ENCODE results near the gene CR2.
"Not testable (repeated sequence)": the region's sequence is repeated elsewhere in the genome, so short reads cannot be mapped to it uniquely, and the experiment has no call there.

CR2 gene

DNA sequence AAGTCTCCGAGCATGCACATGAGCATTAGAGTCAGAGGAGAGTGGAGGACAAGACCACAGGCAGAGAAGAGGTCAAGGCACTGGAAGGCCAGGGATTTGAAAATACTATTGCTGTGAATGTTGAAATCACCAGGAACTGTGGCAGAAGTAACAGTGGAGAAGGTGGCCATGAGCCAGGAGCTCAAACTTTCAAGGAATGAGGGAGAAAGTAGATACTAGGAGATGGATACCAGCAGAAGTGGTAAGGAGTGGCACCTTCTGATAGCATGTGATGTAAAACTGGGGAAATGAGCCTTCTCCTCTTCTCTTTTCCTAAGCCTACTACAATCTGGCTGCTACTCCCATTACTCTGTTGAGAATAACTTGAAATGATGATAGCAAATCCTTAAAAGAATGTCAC lies 40.0 kb downstream of the CR2 start:
- Histone ChIP-seq H3K4me1 (ENCODE audit: control insufficient read depth, low read depth, low read length) (no peaks in the 10 kb centered on the region), H3K9ac (ENCODE audit: low read length) (no peak overlapping the region), H3K9me3 (ENCODE audit: control insufficient read depth, low read depth, low read length) (no peaks in the 10 kb centered on the region), H3K36me3 (ENCODE audit: control insufficient read depth, low read depth, low read length) (no peaks in the 10 kb centered on the region), H3K4me3 (ENCODE audit: low read length) (no peak overlapping the region), H3K27ac (ENCODE audit: low read length) (no peak overlapping the region), H3K27me3 (ENCODE audit: control insufficient read depth, insufficient read depth, low read length) (peaks cover 41% of the 10 kb centered on the region)

DNA sequence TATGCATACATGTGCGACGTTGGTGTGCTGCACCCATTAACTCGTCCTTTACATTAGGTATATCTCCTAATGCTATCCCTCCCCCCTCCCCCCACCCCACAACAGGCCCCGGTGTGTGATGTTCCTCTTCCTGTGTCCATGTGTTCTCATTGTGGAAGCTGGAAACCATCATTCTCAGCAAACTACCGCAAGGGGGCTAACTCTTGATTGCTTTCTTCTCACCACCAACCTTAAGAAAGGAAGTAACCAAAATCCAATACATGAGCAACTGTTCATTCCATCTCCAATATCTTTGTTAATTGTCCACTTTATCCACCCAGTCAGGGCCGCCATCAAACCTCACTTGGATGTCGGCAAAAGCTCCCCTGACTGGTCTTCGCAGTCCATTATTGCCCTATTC lies 41.2 kb downstream of the CR2 start:
- H3K4me3 ChIP-seq (ENCODE audit: low read length) = peak overlapping the region; percentile 60
- not testable (repeated sequence) for H3K9ac ChIP-seq (ENCODE audit: low read length)

DNA sequence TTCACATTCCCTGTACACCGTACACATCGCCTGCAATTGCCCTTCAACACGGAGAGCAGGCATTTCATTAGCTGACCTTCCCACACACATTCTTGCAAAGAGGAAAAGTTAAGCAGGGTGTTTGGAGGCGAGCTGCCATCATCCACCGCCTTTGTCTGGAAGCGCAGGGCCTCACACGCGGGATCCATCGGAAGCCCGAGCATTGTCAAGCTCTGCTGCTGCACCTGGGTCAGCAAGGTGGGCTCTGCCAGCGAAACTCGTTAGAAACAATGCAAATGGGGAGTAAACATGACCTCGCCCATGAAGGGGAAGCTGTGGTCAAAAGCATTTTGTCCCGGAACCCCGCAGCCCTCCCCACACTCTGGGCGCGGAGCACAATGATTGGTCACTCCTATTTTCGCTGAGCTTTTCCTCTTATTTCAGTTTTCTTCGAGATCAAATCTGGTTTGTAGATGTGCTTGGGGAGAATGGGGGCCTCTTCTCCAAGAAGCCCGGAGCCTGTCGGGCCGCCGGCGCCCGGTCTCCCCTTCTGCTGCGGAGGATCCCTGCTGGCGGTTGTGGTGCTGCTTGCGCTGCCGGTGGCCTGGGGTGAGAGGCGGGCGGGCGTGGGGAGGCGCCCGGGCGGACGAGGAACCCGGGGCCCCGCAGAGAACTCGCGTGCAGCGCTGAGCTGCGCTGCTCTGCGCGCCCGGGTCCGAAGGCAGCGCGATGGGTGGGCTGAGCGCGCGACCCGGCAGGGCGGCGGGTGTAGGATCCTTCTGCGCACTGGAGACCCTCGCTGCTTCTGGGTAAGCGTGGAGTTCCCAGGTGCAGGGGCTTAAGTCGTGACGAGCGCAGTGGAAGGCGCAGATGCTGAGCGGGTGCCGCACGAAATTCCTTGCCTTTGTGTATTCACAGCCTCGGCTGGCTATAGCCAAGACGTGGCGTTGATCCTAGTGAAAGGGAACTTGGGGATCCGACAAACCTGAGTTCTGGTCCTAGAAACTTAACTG lies 42.0 kb downstream of the CR2 start, which contains the start of gene CR1:
Gene CR1, plus strand, starts transcription at position 357 of the 992 bp plus-strand sequence. Its CDS starts 111 bp downstream, at position 468.
- peak within 1 kb of the TSS; percentile 71 for H3K9ac ChIP-seq (ENCODE audit: low read length)
- H3K4me3 ChIP-seq (ENCODE audit: low read length) = peak within 1 kb of the TSS; percentile 60

More for the DNA sequence above, 41.2 kb downstream of the CR2 start:
- H3K27me3 ChIP-seq (ENCODE audit: control insufficient read depth, insufficient read depth, low read length) = peaks cover 41% of the 10 kb centered on the region
- not testable (repeated sequence) for H3K9me3 ChIP-seq (ENCODE audit: control insufficient read depth, low read depth, low read length); H3K4me1 ChIP-seq (ENCODE audit: control insufficient read depth, low read depth, low read length); H3K36me3 ChIP-seq (ENCODE audit: control insufficient read depth, low read depth, low read length); H3K27ac ChIP-seq (ENCODE audit: low read length)

DNA sequence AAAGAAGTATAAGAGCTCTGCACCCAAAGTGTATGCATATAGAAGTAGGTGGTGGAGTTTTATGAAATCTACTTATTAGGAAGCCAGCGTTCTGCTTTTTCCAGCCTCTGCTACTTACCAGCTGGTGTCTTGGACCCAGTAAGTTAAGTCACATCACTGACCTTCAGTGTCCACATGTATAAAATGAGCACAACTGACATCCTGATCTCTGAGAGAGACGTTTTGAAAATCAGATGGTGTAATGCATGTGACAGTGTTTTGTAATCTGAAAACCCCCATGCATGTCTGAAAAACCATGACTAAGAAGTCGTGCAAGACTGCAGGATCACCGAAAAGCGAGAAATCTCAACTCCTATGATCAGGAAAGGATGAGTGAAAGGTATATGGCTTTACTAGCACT lies 43.8 kb downstream of the CR2 start:
- Histone ChIP-seq H3K27ac (ENCODE audit: low read length) (no peak overlapping the region), H3K4me1 (ENCODE audit: control insufficient read depth, low read depth, low read length) (no peaks in the 10 kb centered on the region), H3K9ac (ENCODE audit: low read length) (no peak overlapping the region), H3K9me3 (ENCODE audit: control insufficient read depth, low read depth, low read length) (no peaks in the 10 kb centered on the region), H3K27me3 (ENCODE audit: control insufficient read depth, insufficient read depth, low read length) (peaks cover 41% of the 10 kb centered on the region), H3K36me3 (ENCODE audit: control insufficient read depth, low read depth, low read length) (no peaks in the 10 kb centered on the region), H3K4me3 (ENCODE audit: low read length) (no peak overlapping the region)

More for the DNA sequence above, 42.0 kb downstream of the CR2 start, which contains the start of gene CR1:
- H3K27me3 ChIP-seq (ENCODE audit: control insufficient read depth, insufficient read depth, low read length) = peaks cover 41% of the 10 kb centered on the region
- no peak within 1 kb of the TSS for H3K27ac ChIP-seq (ENCODE audit: low read length)
- H3K4me1 ChIP-seq (ENCODE audit: control insufficient read depth, low read depth, low read length) = no peaks in the 10 kb centered on the region
- H3K9me3 ChIP-seq (ENCODE audit: control insufficient read depth, low read depth, low read length) = no peaks in the 10 kb centered on the region
- no peaks in the 10 kb centered on the region for H3K36me3 ChIP-seq (ENCODE audit: control insufficient read depth, low read depth, low read length)

DNA sequence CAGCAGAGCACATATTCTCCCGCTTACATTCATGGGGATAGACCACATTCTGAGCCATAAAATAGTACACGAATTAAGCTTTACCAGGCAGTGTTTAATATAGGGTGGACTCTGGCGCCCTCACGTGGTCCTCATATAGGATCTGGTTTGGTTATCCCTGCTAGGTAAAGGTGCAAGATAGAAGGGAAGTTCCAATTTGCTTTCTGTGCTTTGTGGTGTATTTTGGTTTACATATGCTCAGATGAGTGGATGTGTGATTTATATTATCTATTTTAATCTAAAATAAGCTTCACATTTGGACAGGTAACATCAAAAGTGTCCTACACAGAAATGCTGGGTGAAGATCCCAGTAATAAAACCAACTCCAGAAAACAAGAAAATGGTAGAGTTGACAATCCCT lies 45.4 kb downstream of the CR2 start:
- no peak overlapping the region for H3K4me3 ChIP-seq (ENCODE audit: low read length)
- no peaks in the 10 kb centered on the region for H3K36me3 ChIP-seq (ENCODE audit: control insufficient read depth, low read depth, low read length)
- H3K4me1 ChIP-seq (ENCODE audit: control insufficient read depth, low read depth, low read length) = no peaks in the 10 kb centered on the region
- peaks cover 34% of the 10 kb centered on the region for H3K27me3 ChIP-seq (ENCODE audit: control insufficient read depth, insufficient read depth, low read length)
- no peak overlapping the region for H3K9ac ChIP-seq (ENCODE audit: low read length)
- H3K9me3 ChIP-seq (ENCODE audit: control insufficient read depth, low read depth, low read length) = no peaks in the 10 kb centered on the region
- no peak overlapping the region for H3K27ac ChIP-seq (ENCODE audit: low read length)

DNA sequence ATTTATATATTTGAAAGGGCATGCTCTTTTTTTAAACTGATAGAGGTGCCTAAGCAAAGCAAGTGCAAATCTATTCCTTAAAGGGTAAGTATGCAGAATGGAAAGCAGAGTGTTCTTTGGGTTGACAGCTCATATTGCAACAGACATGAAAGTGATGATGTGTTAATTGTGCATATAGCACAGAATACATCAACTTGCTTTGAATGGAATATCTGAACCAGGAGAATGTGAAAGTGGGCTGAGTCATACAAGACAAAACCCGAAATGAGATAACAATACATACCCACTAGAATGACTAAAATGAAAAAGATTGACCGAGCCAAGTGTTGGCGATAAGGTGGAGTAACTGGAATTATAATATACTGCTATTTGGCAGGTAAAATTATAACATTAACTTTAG lies 46.2 kb downstream of the CR2 start:
- Histone ChIP-seq H3K27ac (ENCODE audit: low read length) (no peak overlapping the region), H3K9ac (ENCODE audit: low read length) (no peak overlapping the region), H3K27me3 (ENCODE audit: control insufficient read depth, insufficient read depth, low read length) (peaks cover 31% of the 10 kb centered on the region), H3K9me3 (ENCODE audit: control insufficient read depth, low read depth, low read length) (no peaks in the 10 kb centered on the region), H3K4me1 (ENCODE audit: control insufficient read depth, low read depth, low read length) (no peaks in the 10 kb centered on the region), H3K36me3 (ENCODE audit: control insufficient read depth, low read depth, low read length) (no peaks in the 10 kb centered on the region), H3K4me3 (ENCODE audit: low read length) (no peak overlapping the region)

DNA sequence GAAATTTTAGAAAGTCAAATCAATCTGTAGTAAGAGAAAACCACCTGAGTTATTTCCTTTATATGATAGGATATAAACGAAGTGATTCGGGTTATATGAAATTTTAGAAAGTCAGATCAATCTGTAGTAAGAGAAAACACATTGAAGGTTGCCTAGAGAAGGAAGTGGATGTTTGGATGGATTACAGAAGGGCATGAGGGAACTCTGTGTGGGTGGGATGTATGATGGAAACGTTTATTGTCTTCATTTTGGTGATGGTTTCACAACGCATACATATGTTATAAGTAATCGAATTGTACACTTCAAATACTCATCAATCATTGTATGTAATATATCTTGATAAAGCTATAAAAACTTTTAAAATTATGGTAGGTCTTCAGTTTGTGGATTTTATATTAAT lies 46.9 kb downstream of the CR2 start:
- Histone ChIP-seq H3K4me3 (ENCODE audit: low read length) (no peak overlapping the region), H3K9me3 (ENCODE audit: control insufficient read depth, low read depth, low read length) (no peaks in the 10 kb centered on the region), H3K27ac (ENCODE audit: low read length) (no peak overlapping the region), H3K9ac (ENCODE audit: low read length) (no peak overlapping the region), H3K4me1 (ENCODE audit: control insufficient read depth, low read depth, low read length) (no peaks in the 10 kb centered on the region), H3K36me3 (ENCODE audit: control insufficient read depth, low read depth, low read length) (no peaks in the 10 kb centered on the region), H3K27me3 (ENCODE audit: control insufficient read depth, insufficient read depth, low read length) (peaks cover 23% of the 10 kb centered on the region)

DNA sequence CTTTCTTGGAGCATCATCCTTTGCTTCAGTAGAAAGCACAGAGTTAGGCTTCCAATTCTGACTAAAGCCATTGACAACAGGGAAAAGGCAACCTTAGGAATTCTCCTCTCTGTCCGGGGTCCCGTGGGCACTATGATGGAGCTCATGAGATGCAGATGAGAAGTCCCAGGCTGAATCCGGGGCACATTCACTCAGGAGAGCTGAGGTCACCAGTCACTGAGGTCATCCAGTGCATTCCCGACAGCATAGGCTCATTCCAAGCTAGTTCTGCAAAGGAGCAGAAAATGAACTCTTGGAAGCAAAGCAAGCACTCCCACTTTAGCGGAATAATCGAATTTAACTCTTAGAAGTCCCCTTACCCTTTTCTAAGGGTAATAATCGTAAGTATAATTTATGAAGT lies 48.6 kb downstream of the CR2 start:
- H3K9me3 ChIP-seq (ENCODE audit: control insufficient read depth, low read depth, low read length) = no peaks in the 10 kb centered on the region
- H3K4me1 ChIP-seq (ENCODE audit: control insufficient read depth, low read depth, low read length) = no peaks in the 10 kb centered on the region
- H3K4me3 ChIP-seq (ENCODE audit: low read length) = no peak overlapping the region
- no peak overlapping the region for H3K27ac ChIP-seq (ENCODE audit: low read length)
- H3K27me3 ChIP-seq (ENCODE audit: control insufficient read depth, insufficient read depth, low read length) = peaks cover 7% of the 10 kb centered on the region
- no peak overlapping the region for H3K9ac ChIP-seq (ENCODE audit: low read length)
- H3K36me3 ChIP-seq (ENCODE audit: control insufficient read depth, low read depth, low read length) = no peaks in the 10 kb centered on the region

DNA sequence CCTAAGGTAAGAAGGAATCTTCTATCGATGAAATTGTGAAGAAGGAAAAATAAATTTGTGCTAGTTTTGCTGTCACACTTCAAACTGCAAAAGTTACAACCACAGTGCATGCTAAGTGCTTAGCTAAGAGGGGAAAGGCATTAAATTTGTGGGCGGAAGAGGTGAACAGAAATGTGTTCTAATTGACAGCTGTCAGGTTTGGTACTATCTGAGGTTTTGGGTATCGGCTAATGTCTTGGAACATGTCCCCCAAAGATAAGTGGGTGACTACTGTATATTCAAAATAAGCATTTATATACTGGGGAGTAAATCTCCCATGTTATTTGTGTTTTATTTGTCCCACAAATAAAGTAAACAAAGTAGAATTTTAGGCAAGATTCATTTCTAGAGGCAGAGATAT lies 49.8 kb downstream of the CR2 start:
- Histone ChIP-seq H3K4me1 (ENCODE audit: control insufficient read depth, low read depth, low read length) (no peaks in the 10 kb centered on the region), H3K9me3 (ENCODE audit: control insufficient read depth, low read depth, low read length) (no peaks in the 10 kb centered on the region), H3K36me3 (ENCODE audit: control insufficient read depth, low read depth, low read length) (no peaks in the 10 kb centered on the region), H3K9ac (ENCODE audit: low read length) (no peak overlapping the region), H3K27me3 (ENCODE audit: control insufficient read depth, insufficient read depth, low read length) (no peaks in the 10 kb centered on the region), H3K4me3 (ENCODE audit: low read length) (no peak overlapping the region), H3K27ac (ENCODE audit: low read length) (no peak overlapping the region)

DNA sequence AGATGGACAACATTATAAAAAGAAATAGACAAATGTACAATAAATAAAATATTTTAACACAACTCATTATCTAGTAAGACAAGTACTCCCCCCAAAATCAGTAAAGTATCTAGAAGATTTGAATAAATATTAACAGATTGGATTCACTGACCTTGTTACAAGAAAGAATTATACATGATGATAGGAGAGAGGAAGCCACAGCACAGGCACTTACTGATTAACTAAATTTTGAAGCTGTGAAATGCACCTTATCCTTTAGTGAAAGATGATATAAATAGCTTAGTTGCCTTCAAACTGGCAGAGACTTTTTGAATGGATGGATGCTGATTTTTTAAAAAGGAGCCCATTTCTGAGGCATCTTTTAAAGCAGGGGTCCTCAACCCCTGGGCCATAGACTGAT lies 50.3 kb downstream of the CR2 start:
- Histone ChIP-seq H3K27ac (ENCODE audit: low read length) (no peak overlapping the region), H3K9ac (ENCODE audit: low read length) (no peak overlapping the region), H3K9me3 (ENCODE audit: control insufficient read depth, low read depth, low read length) (no peaks in the 10 kb centered on the region), H3K36me3 (ENCODE audit: control insufficient read depth, low read depth, low read length) (no peaks in the 10 kb centered on the region), H3K27me3 (ENCODE audit: control insufficient read depth, insufficient read depth, low read length) (no peaks in the 10 kb centered on the region), H3K4me3 (ENCODE audit: low read length) (no peak overlapping the region), H3K4me1 (ENCODE audit: control insufficient read depth, low read depth, low read length) (no peaks in the 10 kb centered on the region)

DNA sequence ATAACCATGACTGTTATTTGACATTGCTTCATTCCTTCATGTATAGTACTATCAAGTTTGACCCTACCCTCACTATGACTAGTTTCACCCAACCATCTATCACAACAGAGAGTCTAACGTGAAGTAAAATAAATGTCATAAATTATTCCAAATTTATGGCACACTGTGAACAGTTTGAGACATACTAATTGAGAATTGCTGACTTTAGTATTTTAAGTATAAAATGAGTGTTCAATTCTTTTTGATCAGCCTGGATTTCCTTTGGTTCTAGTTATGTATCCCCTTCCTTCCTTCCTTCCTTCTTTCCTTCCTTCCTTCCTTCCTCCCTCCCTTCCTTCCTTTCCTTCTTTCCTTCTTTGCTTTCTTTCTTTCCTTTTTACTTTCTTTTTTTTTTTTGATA lies 56.3 kb downstream of the CR2 start:
- no peaks in the 10 kb centered on the region for H3K4me1 ChIP-seq (ENCODE audit: control insufficient read depth, low read depth, low read length)
- H3K27ac ChIP-seq (ENCODE audit: low read length) = no peak overlapping the region
- no peak overlapping the region for H3K4me3 ChIP-seq (ENCODE audit: low read length)
- no peak overlapping the region for H3K9ac ChIP-seq (ENCODE audit: low read length)
- H3K9me3 ChIP-seq (ENCODE audit: control insufficient read depth, low read depth, low read length) = no peaks in the 10 kb centered on the region
- no peaks in the 10 kb centered on the region for H3K36me3 ChIP-seq (ENCODE audit: control insufficient read depth, low read depth, low read length)
- H3K27me3 ChIP-seq (ENCODE audit: control insufficient read depth, insufficient read depth, low read length) = no peaks in the 10 kb centered on the region

DNA sequence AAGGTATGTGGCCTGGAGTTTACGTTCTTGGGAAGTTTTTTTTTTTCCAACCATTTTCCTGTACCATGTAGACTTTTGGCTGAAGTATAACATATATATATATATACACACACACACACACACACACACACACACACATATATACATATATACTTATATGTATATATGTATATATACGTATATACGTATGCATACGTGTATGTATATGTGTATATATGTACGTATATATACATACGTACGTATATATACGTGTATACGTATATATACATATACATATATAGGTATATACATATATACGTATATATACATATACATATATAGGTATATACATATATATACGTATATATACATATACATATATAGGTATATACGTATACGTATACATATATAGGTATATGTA lies 60.8 kb downstream of the CR2 start:
- H3K4me1 ChIP-seq (ENCODE audit: control insufficient read depth, low read depth, low read length) = no peaks in the 10 kb centered on the region
- H3K9me3 ChIP-seq (ENCODE audit: control insufficient read depth, low read depth, low read length) = no peaks in the 10 kb centered on the region
- H3K36me3 ChIP-seq (ENCODE audit: control insufficient read depth, low read depth, low read length) = no peaks in the 10 kb centered on the region
- no peak overlapping the region for H3K9ac ChIP-seq (ENCODE audit: low read length)
- H3K4me3 ChIP-seq (ENCODE audit: low read length) = no peak overlapping the region
- no peaks in the 10 kb centered on the region for H3K27me3 ChIP-seq (ENCODE audit: control insufficient read depth, insufficient read depth, low read length)
- H3K27ac ChIP-seq (ENCODE audit: low read length) = no peak overlapping the region
